GM12878 (cell line): ENCODE results near the gene MTFR2. TPM values are rescaled to one million over a fixed set of nuclear protein-coding genes. Genes with fewer than 3 reads are reported as not detected.

Experiments
- ATAC-seq: fragments of 200-7000 bp; cut with Tn5 transposase; 3 replicates; pipeline ENCODE4 v1.9.1; 2020; ENCODE audit warnings: mild to moderate bottlenecking, moderate library complexity
- BruUV-seq: library from RNA; stranded (reverse); fragments of 400-500 nt; replicated peaks from 2 replicates; lab custom pipeline; 2021; lab: Mats Ljungman, UMichigan
- CTCF ChIA-PET: fragments of 300-600 bp; sonication (Branson Sonifier 250); formaldehyde crosslinking; extraction: SDS; loops from one replicate; lab custom pipeline; 2021; ENCODE audit warnings: inconsistent platforms; lab: Yijun Ruan, JAX
- POLR2A ChIA-PET: fragments of 350-600 bp; formaldehyde crosslinking; extraction: SDS; loops from one replicate; lab custom pipeline; 2021; ENCODE audit warnings: inconsistent platforms; lab: Charles Lee
- RAD21 ChIA-PET: fragments of 300-600 bp; sonication (Branson Sonifier 250); formaldehyde crosslinking; loops from one replicate; lab custom pipeline; 2023; ENCODE audit warnings: antibody characterized with exemption; ENCODE audit not compliant: unreplicated experiment; lab: Charles Lee
- SMC1A ChIA-PET: fragments of 300-600 bp; sonication (Branson Sonifier 250); formaldehyde crosslinking; loops from one replicate; lab custom pipeline; 2023; ENCODE audit not compliant: unreplicated experiment, uncharacterized antibody; lab: Charles Lee
- DNase-seq: peaks from one replicate; pipeline ENCODE4 v3.0.0-alpha.2; 2011; ENCODE audit warnings: low read depth, low spot score
- FAIRE-seq: peaks from 3 replicates; lab custom pipeline; 2011; peaks lifted over from hg19 to GRCh38; lab: Jason Lieb, UNC
- H2AFZ ChIP-seq: 2 replicates; pipeline ENCODE4 v1.6.0; 2011; ENCODE audit warnings: low read depth, low read length, control low read depth; ENCODE audit not compliant: control insufficient read depth
- H3K27ac ChIP-seq: 2 replicates; pipeline ENCODE4 v1.5.1; 2011; ENCODE audit warnings: control low read depth; ENCODE audit not compliant: control insufficient read depth, insufficient read depth
- H3K27me3 ChIP-seq, 2 experiments: replicated peaks in 1 of 2; 2 replicates each; pipeline versions ENCODE4 v1.6.0 to v1.6.1; 2011; ENCODE audit warnings: low read length in 1 of 2; ENCODE audit not compliant: control insufficient read depth in 2 of 2, insufficient read depth in 2 of 2
- H3K36me3 ChIP-seq, 2 experiments: 2 replicates each; pipeline ENCODE4 v1.5.1; 2011; ENCODE audit warnings: low read length in 1 of 2; ENCODE audit not compliant: control insufficient read depth in 2 of 2, insufficient read depth in 2 of 2
- H3K4me1 ChIP-seq: 2 replicates; pipeline ENCODE4 v1.6.1; 2011; ENCODE audit warnings: mild to moderate bottlenecking, low read length, moderate library complexity, mixed read lengths; ENCODE audit not compliant: control insufficient read depth, insufficient read depth
- H3K4me2 ChIP-seq: 2 replicates; pipeline ENCODE4 v1.6.0; 2011; ENCODE audit warnings: control low read depth; ENCODE audit not compliant: control insufficient read depth, insufficient read depth
- H3K4me3 ChIP-seq: fragments of 200-600 bp; sonication (generic); 2 replicates; pipeline ENCODE4 v1.5.1; 2016
- H3K79me2 ChIP-seq: 2 replicates; pipeline ENCODE4 v1.6.0; 2011; ENCODE audit warnings: low read length; ENCODE audit not compliant: control insufficient read depth, insufficient read depth
- H3K9ac ChIP-seq: 2 replicates; pipeline ENCODE4 v1.8.0; 2011; ENCODE audit warnings: low read length, control low read depth, mixed read lengths; ENCODE audit not compliant: control insufficient read depth, insufficient read depth
- H3K9me3 ChIP-seq: replicated peaks from 3 replicates; pipeline ENCODE4 v1.5.1; 2011; ENCODE audit warnings: mild to moderate bottlenecking, low read length; ENCODE audit not compliant: control insufficient read depth, insufficient read depth
- H4K20me1 ChIP-seq: 2 replicates; pipeline ENCODE4 v1.6.0; 2011; ENCODE audit not compliant: control insufficient read depth, insufficient read depth
- BACH1 ChIP-seq: fragments of 450-650 bp; IDR thresholded peaks from 2 replicates; pipeline ENCODE4 v1.6.1; 2017; ENCODE audit warnings: mild to moderate bottlenecking, borderline replicate concordance
- BMI1 ChIP-seq: fragments of 450-650 bp; IDR thresholded peaks from 2 replicates; pipeline ENCODE4 v1.6.1; 2016; ENCODE audit warnings: mild to moderate bottlenecking, moderate library complexity, borderline replicate concordance
- CBFB ChIP-seq: IDR thresholded peaks from 2 replicates; pipeline ENCODE4 v1.6.1; 2016; ENCODE audit warnings: antibody characterized with exemption, low read depth
- CEBPB ChIP-seq, 2 experiments: fragments of 150-350 bp in 1 of 2; IDR thresholded peaks; 2 replicates each; pipeline ENCODE4 v1.6.1; 2012 to 2014; ENCODE audit warnings: low read depth in 2 of 2, low read length in 2 of 2, borderline replicate concordance in 1 of 2, inconsistent platforms in 1 of 2
- CREM ChIP-seq: IDR thresholded peaks from 2 replicates; pipeline ENCODE4 v1.6.1; 2014; ENCODE audit warnings: antibody characterized with exemption, low read depth
- DPF2 ChIP-seq: fragments of 450-650 bp; IDR thresholded peaks from 2 replicates; pipeline ENCODE4 v1.6.1; 2017; ENCODE audit warnings: mild to moderate bottlenecking
- EP300 ChIP-seq, 2 experiments: fragments of 150-350 bp in 1 of 2; IDR thresholded peaks; 2 replicates each; pipeline ENCODE4 v1.6.1; 2011 to 2012; ENCODE audit warnings: low read depth in 2 of 2, low read length in 2 of 2, borderline replicate concordance in 1 of 2, improper control_type of control experiment in 1 of 2, inconsistent platforms in 1 of 2; ENCODE audit not compliant: control insufficient read depth in 1 of 2
- HCFC1 ChIP-seq: fragments of 150-350 bp; IDR thresholded peaks from 2 replicates; pipeline ENCODE4 v1.6.1; 2014; ENCODE audit warnings: low read length
- HDAC2 ChIP-seq: fragments of 200-600 bp; sonication (generic); IDR thresholded peaks from 2 replicates; pipeline ENCODE4 v1.6.1; 2017
- IKZF1 ChIP-seq: fragments of 450-650 bp; conservative IDR thresholded peaks from 2 replicates; pipeline ENCODE4 v1.6.1; 2017; ENCODE audit warnings: antibody characterized with exemption, mild to moderate bottlenecking
- IRF4 ChIP-seq: IDR thresholded peaks from 2 replicates; pipeline ENCODE4 v1.6.1; 2011; ENCODE audit warnings: low read depth, low read length
- KDM1A ChIP-seq: fragments of 200-600 bp; sonication (generic); IDR thresholded peaks from 2 replicates; pipeline ENCODE4 v1.6.1; 2016; ENCODE audit warnings: borderline replicate concordance
- MTA2 ChIP-seq: fragments of 450-650 bp; IDR thresholded peaks from 2 replicates; pipeline ENCODE4 v1.6.1; 2016; ENCODE audit warnings: low read depth, mild to moderate bottlenecking, moderate library complexity
- SPI1 ChIP-seq: IDR thresholded peaks from 2 replicates; pipeline ENCODE4 v1.6.1; 2011; ENCODE audit warnings: low read depth, mild to moderate bottlenecking, low read length, moderate library complexity, borderline replicate concordance; ENCODE audit not compliant: insufficient read depth
- SREBF2 ChIP-seq: IDR thresholded peaks from 2 replicates; pipeline ENCODE4 v1.6.1; 2012; ENCODE audit warnings: mild to moderate bottlenecking, low read length
- SUZ12 ChIP-seq: fragments of 200-600 bp; sonication (generic); IDR thresholded peaks from one replicate; pipeline ENCODE4 v1.6.1; 2018; ENCODE audit warnings: antibody characterized with exemption, mild to moderate bottlenecking; ENCODE audit not compliant: unreplicated experiment
- TARDBP ChIP-seq: IDR thresholded peaks from 2 replicates; pipeline ENCODE4 v1.6.1; 2016; ENCODE audit warnings: borderline replicate concordance
- ZBED1 ChIP-seq: IDR thresholded peaks from 2 replicates; pipeline ENCODE4 v1.6.1; 2016; ENCODE audit warnings: borderline replicate concordance
- ZNF207 ChIP-seq: fragments of 450-650 bp; IDR thresholded peaks from 2 replicates; pipeline ENCODE4 v1.6.1; 2014; ENCODE audit warnings: antibody characterized with exemption, mild to moderate bottlenecking, borderline replicate concordance
- WGBS: methylation state at CpG from one replicate; pipeline ENCODE4 v1.1.6; 2016; ENCODE audit warnings: low lambda C conversion rate; ENCODE audit not compliant: insufficient replicate concordance, insufficient coverage; ENCODE audit errors: missing lambda C conversion rate; 5-methylcytosine and 5-hydroxymethylcytosine counted together
- in situ Hi-C: fragments of 300-500 bp; cut with MboI; formaldehyde crosslinking; loops from 9 replicates; pipeline ENCODE4 v1.14.3; 2018; ENCODE audit warnings: mixed read lengths
- intact Hi-C: fragments of 100-400 bp; cut with micrococcal nuclease; formaldehyde crosslinking; loops from one replicate; pipeline ENCODE4 v1.14.2; 2022; ENCODE audit not compliant: unreplicated experiment
- polyA plus RNA-seq, 11 experiments: library from polyadenylated mRNA; depleted of rRNA in 4 of 11; unstranded in 6 of 11; stranded (reverse) in 5 of 11; fragments of >200 nt; fragmentation: Nextera tagmentation in 4 of 11; fragmentation: Illumina TruSeq in 1 of 11; extraction: Ambion mirVana in 4 of 11; extraction: Trizol in 1 of 11; gene quantifications; 1 replicate in 1 of 11; 2 replicates in 10 of 11; pipeline versions ENCODE4 v1.2.1 to v1.2.3, GENCODE V29; 2011 to 2016; ENCODE audit warnings: inconsistent platforms in 2 of 11, missing spikeins in 2 of 11, low read depth in 1 of 11
- total RNA-seq, 4 experiments: library from RNA; depleted of rRNA in 3 of 4; stranded (reverse); fragments of >200 nt in 3 of 4; fragmentation: Illumina TruSeq in 1 of 4; extraction: Trizol in 1 of 4; gene quantifications; 2 replicates each; pipeline versions ENCODE4 v1.2.1 to v1.2.3, GENCODE V29; 2013 to 2021
- TF ChIP-seq, protein P1 (sequence below): IDR thresholded peaks from 2 replicates; pipeline ENCODE4 v1.6.1; 2011; ENCODE audit warnings: borderline replicate concordance, low read depth, mild to moderate bottlenecking, moderate library complexity, mixed read lengths, low read length; ENCODE audit not compliant: insufficient read depth; ENCODE audit errors: extremely low read length
- TF ChIP-seq, protein P2 (sequence below): fragments of 450-650 bp; formaldehyde crosslinking; IDR thresholded peaks from 2 replicates; pipeline ENCODE4 v1.5.0; 2022; ENCODE audit warnings: mild to moderate bottlenecking, missing genetic modification characterization

The MTFR2 gene
- total and polyA plus RNA-seq, 10 of the 15 experiments (the other 5 are each of a cell fraction or from before 2014, with no cell fraction given): 7.3 to 33.5 (median 25.3) TPM

DNA sequence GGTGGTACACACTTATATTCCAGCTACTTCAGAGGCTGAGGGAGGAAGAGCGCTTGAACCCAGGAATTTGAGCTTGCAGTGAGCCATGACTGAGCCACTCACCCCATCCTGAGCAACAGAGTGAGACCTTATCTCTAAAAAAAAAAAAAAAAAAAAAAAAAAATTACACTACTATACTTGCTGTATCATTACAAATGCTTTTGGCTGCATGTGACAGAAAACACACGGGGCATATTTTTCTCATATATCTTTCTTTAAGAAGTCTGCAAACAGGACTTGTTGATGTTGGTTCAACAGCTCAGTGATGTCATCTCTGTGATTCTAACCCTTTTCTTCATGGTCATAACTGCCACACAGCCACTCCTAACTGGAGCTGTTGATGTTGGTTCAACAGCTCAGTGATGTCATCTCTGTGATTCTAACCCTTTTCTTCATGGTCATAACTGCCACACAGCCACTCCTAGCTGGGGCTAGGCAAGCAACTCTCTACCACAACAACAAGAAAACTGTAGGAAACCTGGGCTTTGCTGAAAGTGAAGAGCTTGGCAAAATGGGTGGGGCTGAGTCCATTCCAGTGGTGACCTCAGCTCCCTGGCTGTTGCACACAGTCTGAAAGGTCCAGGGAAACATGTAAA is 19.8 kb downstream of the MTFR2 start (continued):
- TF ChIP-seq BMI1 (no peak), IRF4 (no peak), MTA2 (no peak), ZNF207 (no peak), HCFC1 (no peak), KDM1A (no peak), TARDBP (no peak), ZBED1 (no peak), CBFB (no peak)
- TF ChIP-seq, protein P1, sequence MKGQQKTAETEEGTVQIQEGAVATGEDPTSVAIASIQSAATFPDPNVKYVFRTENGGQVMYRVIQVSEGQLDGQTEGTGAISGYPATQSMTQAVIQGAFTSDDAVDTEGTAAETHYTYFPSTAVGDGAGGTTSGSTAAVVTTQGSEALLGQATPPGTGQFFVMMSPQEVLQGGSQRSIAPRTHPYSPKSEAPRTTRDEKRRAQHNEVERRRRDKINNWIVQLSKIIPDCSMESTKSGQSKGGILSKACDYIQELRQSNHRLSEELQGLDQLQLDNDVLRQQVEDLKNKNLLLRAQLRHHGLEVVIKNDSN: no peak

DNA sequence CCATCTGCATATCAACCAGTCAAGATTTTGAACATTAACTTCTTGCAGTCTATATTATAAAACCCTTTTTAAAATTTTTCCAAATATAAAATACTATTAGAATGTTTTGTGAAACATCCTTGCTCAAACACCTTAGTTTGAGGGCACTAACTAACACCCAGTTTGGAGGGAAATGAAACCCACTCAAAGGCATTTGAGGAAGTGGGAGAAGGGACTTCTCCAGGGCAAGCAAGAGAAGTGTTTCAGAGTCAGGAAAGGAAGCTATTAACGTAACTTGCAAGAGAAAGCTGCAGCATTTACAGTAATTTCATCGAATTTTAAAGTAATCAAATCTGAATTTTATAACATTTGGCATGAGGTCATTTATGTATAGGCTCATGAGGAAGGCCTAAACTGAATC is 21.3 kb downstream of the MTFR2 start:
- H4K20me1 ChIP-seq: no peaks in the 10 kb centered on the region
- RAD21 ChIA-PET: no interaction called here
- no peak for DNase-seq
- H3K9ac ChIP-seq: no peak overlapping the region
- H3K36me3 ChIP-seq: peaks cover 0 to 9% of the 10 kb centered on the region in 2 experiments; a peak in 3 of 4 replicates
- no peak overlapping the region for H3K4me2 ChIP-seq
- no peak for FAIRE-seq
- peaks cover 9% of the 10 kb centered on the region; the same call in 1 of the 2 replicates for H3K4me1 ChIP-seq
- in situ Hi-C loops (loop anchor here (5.0 to 10.0 kb wide), 3 partner anchors 554 to 777 kb away; no protein-coding TSS in a partner anchor), intact Hi-C loops (loop anchor here (5.0 kb wide), 2 partner anchors 187 to 692 kb away; no protein-coding TSS in a partner anchor)
- SMC1A ChIA-PET: no interaction called here
- no peaks in the 10 kb centered on the region; the same call in 2 of the 3 replicates for H3K9me3 ChIP-seq
- POLR2A ChIA-PET: no interaction called here
- BruUV-seq: no TSS peak
- H2AFZ ChIP-seq: no peak overlapping the region
- no peaks in the 10 kb centered on the region for H3K79me2 ChIP-seq
- 4% methylated on average over 2 of the region's 2 CpGs for WGBS
- no peaks in the 10 kb centered on the region for H3K27me3 ChIP-seq
- ATAC-seq: peak; percentile 55
- H3K27ac ChIP-seq: no peak overlapping the region
- H3K4me3 ChIP-seq: no peak overlapping the region
- CTCF ChIA-PET: interaction anchor here (1.0 to 3.4 kb wide), 2 partner anchors 209 to 694 kb away, joined by 3 to 50 read pairs; no protein-coding TSS in a partner anchor
- TF ChIP-seq, protein P2, sequence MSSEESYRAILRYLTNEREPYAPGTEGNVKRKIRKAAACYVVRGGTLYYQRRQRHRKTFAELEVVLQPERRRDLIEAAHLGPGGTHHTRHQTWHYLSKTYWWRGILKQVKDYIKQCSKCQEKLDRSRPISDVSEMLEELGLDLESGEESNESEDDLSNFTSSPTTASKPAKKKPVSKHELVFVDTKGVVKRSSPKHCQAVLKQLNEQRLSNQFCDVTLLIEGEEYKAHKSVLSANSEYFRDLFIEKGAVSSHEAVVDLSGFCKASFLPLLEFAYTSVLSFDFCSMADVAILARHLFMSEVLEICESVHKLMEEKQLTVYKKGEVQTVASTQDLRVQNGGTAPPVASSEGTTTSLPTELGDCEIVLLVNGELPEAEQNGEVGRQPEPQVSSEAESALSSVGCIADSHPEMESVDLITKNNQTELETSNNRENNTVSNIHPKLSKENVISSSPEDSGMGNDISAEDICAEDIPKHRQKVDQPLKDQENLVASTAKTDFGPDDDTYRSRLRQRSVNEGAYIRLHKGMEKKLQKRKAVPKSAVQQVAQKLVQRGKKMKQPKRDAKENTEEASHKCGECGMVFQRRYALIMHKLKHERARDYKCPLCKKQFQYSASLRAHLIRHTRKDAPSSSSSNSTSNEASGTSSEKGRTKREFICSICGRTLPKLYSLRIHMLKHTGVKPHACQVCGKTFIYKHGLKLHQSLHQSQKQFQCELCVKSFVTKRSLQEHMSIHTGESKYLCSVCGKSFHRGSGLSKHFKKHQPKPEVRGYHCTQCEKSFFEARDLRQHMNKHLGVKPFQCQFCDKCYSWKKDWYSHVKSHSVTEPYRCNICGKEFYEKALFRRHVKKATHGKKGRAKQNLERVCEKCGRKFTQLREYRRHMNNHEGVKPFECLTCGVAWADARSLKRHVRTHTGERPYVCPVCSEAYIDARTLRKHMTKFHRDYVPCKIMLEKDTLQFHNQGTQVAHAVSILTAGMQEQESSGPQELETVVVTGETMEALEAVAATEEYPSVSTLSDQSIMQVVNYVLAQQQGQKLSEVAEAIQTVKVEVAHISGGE (CRISPR knock-in tag): no peak
- TF ChIP-seq CREM (no peak), SPI1 (peak; percentile 94), HDAC2 (no peak), CEBPB (IDR thresholded peaks at IDR 0.05; ENCODE audit: borderline replicate concordance in 1 of 2, low read depth in 2 of 2, low read length in 2 of 2) (no peak), BACH1 (no peak), MTA2 (peak; percentile 29; the same call in 1 of the 2 replicates), IKZF1 (peak; percentile 43; the same call in 1 of the 2 replicates), SUZ12 (no peak), SREBF2 (no peak), EP300 (IDR thresholded peaks at IDR 0.05; ENCODE audit: borderline replicate concordance in 1 of 2, control insufficient read depth in 1 of 2, low read depth in 2 of 2, low read length in 2 of 2) (peak in 1 of 2 experiments; percentile 55; a peak in 1 of 4 replicates), DPF2 (0 out of 2 replicates have a peak, but pooled peaks have one; percentile 34)
